Measurements from ENCODE around the gene RPS14.

DNA sequence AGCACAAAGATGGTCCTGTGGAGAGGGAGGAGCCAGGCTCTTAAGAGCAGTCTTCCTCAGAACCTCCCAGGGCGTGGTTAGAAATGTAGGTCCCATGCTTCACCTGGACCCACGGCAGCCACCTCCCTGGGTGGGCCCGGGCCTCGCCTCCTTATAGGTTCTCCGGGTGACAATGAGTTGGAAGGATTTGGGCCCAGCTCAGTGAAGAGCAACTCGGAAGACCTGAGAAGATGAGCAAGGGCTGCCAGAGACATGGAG, 32.1 kb upstream of the RPS14 start:
- TF ChIP-seq, protein P1, sequence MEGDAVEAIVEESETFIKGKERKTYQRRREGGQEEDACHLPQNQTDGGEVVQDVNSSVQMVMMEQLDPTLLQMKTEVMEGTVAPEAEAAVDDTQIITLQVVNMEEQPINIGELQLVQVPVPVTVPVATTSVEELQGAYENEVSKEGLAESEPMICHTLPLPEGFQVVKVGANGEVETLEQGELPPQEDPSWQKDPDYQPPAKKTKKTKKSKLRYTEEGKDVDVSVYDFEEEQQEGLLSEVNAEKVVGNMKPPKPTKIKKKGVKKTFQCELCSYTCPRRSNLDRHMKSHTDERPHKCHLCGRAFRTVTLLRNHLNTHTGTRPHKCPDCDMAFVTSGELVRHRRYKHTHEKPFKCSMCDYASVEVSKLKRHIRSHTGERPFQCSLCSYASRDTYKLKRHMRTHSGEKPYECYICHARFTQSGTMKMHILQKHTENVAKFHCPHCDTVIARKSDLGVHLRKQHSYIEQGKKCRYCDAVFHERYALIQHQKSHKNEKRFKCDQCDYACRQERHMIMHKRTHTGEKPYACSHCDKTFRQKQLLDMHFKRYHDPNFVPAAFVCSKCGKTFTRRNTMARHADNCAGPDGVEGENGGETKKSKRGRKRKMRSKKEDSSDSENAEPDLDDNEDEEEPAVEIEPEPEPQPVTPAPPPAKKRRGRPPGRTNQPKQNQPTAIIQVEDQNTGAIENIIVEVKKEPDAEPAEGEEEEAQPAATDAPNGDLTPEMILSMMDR (IDR thresholded peaks at IDR 0.05): no peak
- TF ChIP-seq POLR2A (IDR thresholded peaks at IDR 0.05) (no peak), EP300 (IDR thresholded peaks at IDR 0.05) (no peak)
